CD8-positive, alpha-beta memory T cell (primary cell): ENCODE measurements around the gene CHADL. TPM values are rescaled to one million over a fixed set of nuclear protein-coding genes. Genes with fewer than 3 reads are reported as not detected.

Experiments used
- CTCF ChIA-PET: fragments of 350-600 bp; sonication (Branson Sonifier 250); formaldehyde crosslinking; loops from one replicate; lab custom pipeline; 2021; ENCODE audit warnings: antibody characterized with exemption; lab: Charles Lee
- POLR2A ChIA-PET: fragments of 350-600 bp; sonication (Branson Sonifier 250); formaldehyde crosslinking; loops from one replicate; lab custom pipeline; 2021; ENCODE audit warnings: antibody characterized with exemption; lab: Charles Lee
- DNase-seq, 5 donors: peaks; one replicate each; pipeline versions ENCODE4 v3.0.0 to v3.0.0-alpha.2; 2020 to 2022; ENCODE audit warnings: mixed read lengths in 1 of 5
- H3K27ac ChIP-seq: one replicate; pipeline ENCODE4 v1.7.0; 2013; ENCODE audit warnings: low read depth, mild to moderate bottlenecking, low read length, moderate library complexity
- H3K27me3 ChIP-seq: 2 replicates; pipeline ENCODE4 v1.7.0; 2013; ENCODE audit warnings: low read length, mild to moderate bottlenecking; ENCODE audit not compliant: insufficient read depth, poor library complexity, severe bottlenecking
- H3K36me3 ChIP-seq: 2 replicates; pipeline ENCODE4 v1.7.0; 2013; ENCODE audit warnings: mild to moderate bottlenecking, low read length, moderate library complexity; ENCODE audit not compliant: insufficient read depth
- H3K4me1 ChIP-seq: 2 replicates; pipeline ENCODE4 v1.7.0; 2013; ENCODE audit warnings: mild to moderate bottlenecking, low read length, moderate library complexity; ENCODE audit not compliant: insufficient read depth
- H3K4me3 ChIP-seq: 2 replicates; pipeline ENCODE4 v1.7.0; 2013; ENCODE audit warnings: mild to moderate bottlenecking, low read length
- H3K9me3 ChIP-seq: 2 replicates; pipeline ENCODE4 v1.7.0; 2013; ENCODE audit warnings: mild to moderate bottlenecking, low read length
- H3K27ac Mint-ChIP-seq, 8 donors: one replicate each; pipeline ENCODE4 v1.8.0; 2020 to 2021; ENCODE audit warnings: mixed read lengths in 8 of 8, mild to moderate bottlenecking in 6 of 8, inconsistent platforms in 3 of 8, moderate library complexity in 3 of 8
- H3K27me3 Mint-ChIP-seq, 2 donors: one replicate each; pipeline ENCODE4 v1.8.0; 2020 to 2021; ENCODE audit warnings: mixed read lengths in 2 of 2, mild to moderate bottlenecking in 1 of 2, moderate library complexity in 1 of 2
- H3K36me3 Mint-ChIP-seq, 3 donors: one replicate each; pipeline ENCODE4 v1.8.0; 2020 to 2021; ENCODE audit warnings: mixed read lengths in 3 of 3, inconsistent platforms in 1 of 3, mild to moderate bottlenecking in 1 of 3
- H3K4me1 Mint-ChIP-seq, 3 donors: one replicate each; pipeline ENCODE4 v1.8.0; 2020 to 2021; ENCODE audit warnings: mixed read lengths in 3 of 3, inconsistent platforms in 1 of 3, mild to moderate bottlenecking in 1 of 3
- H3K4me3 Mint-ChIP-seq, 7 donors: one replicate each; pipeline ENCODE4 v1.8.0; 2020 to 2021; ENCODE audit warnings: mixed read lengths in 7 of 7, mild to moderate bottlenecking in 6 of 7, moderate library complexity in 4 of 7, inconsistent platforms in 2 of 7
- H3K9me3 Mint-ChIP-seq, 5 donors: one replicate each; pipeline ENCODE4 v1.8.0; 2020 to 2022; ENCODE audit warnings: mixed read lengths in 5 of 5, mild to moderate bottlenecking in 3 of 5, moderate library complexity in 2 of 5, inconsistent platforms in 1 of 5
- polyA plus RNA-seq: library from polyadenylated mRNA; unstranded; fragments of 300-500 nt; fragmentation: Illumina TruSeq; gene quantifications from one replicate; pipeline ENCODE4 v1.2.3, GENCODE V29; 2021
- total RNA-seq, 2 experiments: library from RNA; stranded (reverse); gene quantifications; one replicate each; pipeline ENCODE4 v1.2.3, GENCODE V29; 2021

The CHADL gene
- total and polyA plus RNA-seq, 3 experiments from 2014 or later, result 0.16 to 0.70 (median 0.20) TPM

GRCh38 chr22:41284465-41284864 is 43.7 kb upstream of the CHADL start:
- peaks cover 16% of the 10 kb centered on the region for H3K4me1 ChIP-seq
- H3K27ac ChIP-seq, result peak overlapping the region; percentile 95
- DNase-seq, result no peak
- ChIA-PET CTCF (no interaction called here), POLR2A (interaction anchor here (0.6 to 2.8 kb wide), 2 partner anchors 18 to 32 kb away, joined by 11 to 30 read pairs; partner anchors contain the start of gene ZC3H7B)
- Mint-ChIP-seq H3K9me3 (no peaks in the 10 kb centered on the region), H3K4me3 (peak overlapping the region; percentile 93 to 100 (median 96)), H3K27ac (peak overlapping the region in 6 of 8 donors; percentile 97 to 99 (median 98)), H3K4me1 (peaks cover 29 to 49% (median 43%) of the 10 kb centered on the region in 3 donors), H3K36me3 (peaks cover 0 to 52% (median 2%) of the 10 kb centered on the region in 3 donors), H3K27me3 (no peaks in the 10 kb centered on the region)
- no peaks in the 10 kb centered on the region for H3K27me3 ChIP-seq
- H3K9me3 ChIP-seq, result no peaks in the 10 kb centered on the region
- peaks cover 25% of the 10 kb centered on the region for H3K36me3 ChIP-seq
- no peak overlapping the region for H3K4me3 ChIP-seq

- Mint-ChIP-seq H3K36me3 (peaks cover 0 to 73% (median 7%) of the 10 kb centered on the region in 3 donors), H3K27ac (peak overlapping the region in 6 of 8 donors; percentile 7 to 82 (median 28))
- CTCF ChIA-PET, result interaction anchor here (1.3 to 1.5 kb wide), 2 partner anchors 20 to 43 kb away, joined by 3 to 5 read pairs; partner anchors contain the start of gene ZC3H7B
These were observed 40.1 kb upstream of the CHADL start for GRCh38 chr22:41280854-41281253.

GRCh38 chr22:41280065-41280464 is 39.3 kb upstream of the CHADL start:
- H3K27ac Mint-ChIP-seq, result no peak overlapping the region

More at GRCh38 chr22:41280854-41281253, 40.1 kb upstream of the CHADL start:
- POLR2A ChIA-PET, result interaction anchor here (1.0 kb wide), 1 partner anchor 21 kb away, joined by 3 read pairs; the partner anchor contains the start of gene ZC3H7B
- Histone ChIP-seq H3K4me1 (peaks cover 10% of the 10 kb centered on the region), H3K9me3 (no peaks in the 10 kb centered on the region), H3K27ac (no peak overlapping the region), H3K36me3 (peaks cover 40% of the 10 kb centered on the region), H3K4me3 (no peak overlapping the region), H3K27me3 (no peaks in the 10 kb centered on the region)
- DNase-seq, result no peak
- Mint-ChIP-seq H3K9me3 (no peaks in the 10 kb centered on the region), H3K4me1 (peaks cover 19 to 38% (median 29%) of the 10 kb centered on the region in 3 donors), H3K27me3 (no peaks in the 10 kb centered on the region), H3K4me3 (no peak overlapping the region)

GRCh38 chr22:41274856-41275255 is 34.1 kb upstream of the CHADL start:
- Histone ChIP-seq H3K9me3 (no peaks in the 10 kb centered on the region), H3K4me1 (no peaks in the 10 kb centered on the region), H3K36me3 (peaks cover 47% of the 10 kb centered on the region), H3K27me3 (no peaks in the 10 kb centered on the region), H3K27ac (no peak overlapping the region), H3K4me3 (no peak overlapping the region)
- DNase-seq, result no peak
- POLR2A ChIA-PET, result no interaction called here
- Mint-ChIP-seq H3K9me3 (no peaks in the 10 kb centered on the region), H3K4me1 (peaks cover 0 to 13% (median 4%) of the 10 kb centered on the region in 3 donors), H3K27me3 (no peaks in the 10 kb centered on the region), H3K27ac (peak overlapping the region in 4 of 8 donors; percentile 17 to 84 (median 56)), H3K36me3 (peaks cover 0 to 78% (median 11%) of the 10 kb centered on the region in 3 donors), H3K4me3 (no peak overlapping the region)
- CTCF ChIA-PET, result no interaction called here

More at GRCh38 chr22:41280065-41280464, 39.3 kb upstream of the CHADL start:
- Mint-ChIP-seq H3K9me3 (no peaks in the 10 kb centered on the region), H3K4me3 (no peak overlapping the region), H3K36me3 (peaks cover 0 to 72% (median 7%) of the 10 kb centered on the region in 3 donors), H3K27me3 (no peaks in the 10 kb centered on the region), H3K4me1 (peaks cover 16 to 36% (median 26%) of the 10 kb centered on the region in 3 donors)
- DNase-seq, result no peak
- Histone ChIP-seq H3K4me3 (no peak overlapping the region), H3K4me1 (peaks cover 8% of the 10 kb centered on the region), H3K9me3 (no peaks in the 10 kb centered on the region), H3K36me3 (peaks cover 40% of the 10 kb centered on the region), H3K27me3 (no peaks in the 10 kb centered on the region), H3K27ac (no peak overlapping the region)
- ChIA-PET POLR2A (no interaction called here), CTCF (no interaction called here)

- H3K9me3 Mint-ChIP-seq, result no peaks in the 10 kb centered on the region
- ChIA-PET POLR2A (interaction anchor here (0.7 kb wide), 1 partner anchor 155 kb away, joined by 5 read pairs; no protein-coding TSS in a partner anchor), CTCF (no interaction called here)
- no peak overlapping the region for H3K4me3 Mint-ChIP-seq
- peaks cover 0 to 76% (median 13%) of the 10 kb centered on the region in 3 donors for H3K36me3 Mint-ChIP-seq
- no peak overlapping the region for H3K27ac ChIP-seq
- no peaks in the 10 kb centered on the region for H3K27me3 ChIP-seq
- H3K27me3 Mint-ChIP-seq, result no peaks in the 10 kb centered on the region
- H3K9me3 ChIP-seq, result no peaks in the 10 kb centered on the region
- H3K36me3 ChIP-seq, result peaks cover 53% of the 10 kb centered on the region
- peak overlapping the region in 1 of 8 donors; percentile 39 for H3K27ac Mint-ChIP-seq
- no peak overlapping the region for H3K4me3 ChIP-seq
- peaks cover 0 to 13% (median 4%) of the 10 kb centered on the region in 3 donors for H3K4me1 Mint-ChIP-seq
- H3K4me1 ChIP-seq, result no peaks in the 10 kb centered on the region
- DNase-seq, result no peak
These were observed 32.4 kb upstream of the CHADL start for GRCh38 chr22:41273128-41273527.

DNA sequence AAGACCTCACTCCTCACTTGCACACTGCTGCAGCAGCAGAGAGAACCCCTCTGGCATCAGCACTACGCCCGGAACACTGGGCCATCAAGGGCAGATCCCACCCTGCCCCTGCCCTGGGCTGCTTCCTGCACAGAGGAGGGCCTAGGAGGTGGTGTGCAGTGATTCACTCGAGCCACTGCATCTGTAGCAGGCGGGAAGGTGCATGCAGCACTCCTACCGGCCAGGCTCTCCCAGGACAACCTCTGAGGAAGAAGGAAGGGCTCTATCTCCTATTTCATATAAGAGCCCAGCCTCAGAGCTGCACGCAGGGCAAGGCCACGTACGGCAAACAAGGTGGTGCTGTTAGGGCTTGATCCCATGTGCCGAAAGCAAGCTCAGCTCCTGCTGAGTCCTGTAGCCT is 31.1 kb upstream of the CHADL start:
- Histone ChIP-seq H3K27ac (no peak overlapping the region), H3K9me3 (no peaks in the 10 kb centered on the region), H3K4me3 (no peak overlapping the region), H3K36me3 (peaks cover 54% of the 10 kb centered on the region), H3K4me1 (no peaks in the 10 kb centered on the region), H3K27me3 (no peaks in the 10 kb centered on the region)
- DNase-seq, result no peak
- H3K27ac Mint-ChIP-seq, result no peak overlapping the region
- ChIA-PET CTCF (no interaction called here), POLR2A (no interaction called here)
- no peaks in the 10 kb centered on the region for H3K27me3 Mint-ChIP-seq
- peaks cover 0 to 10% (median 4%) of the 10 kb centered on the region in 3 donors for H3K4me1 Mint-ChIP-seq
- H3K4me3 Mint-ChIP-seq, result no peak overlapping the region
- H3K9me3 Mint-ChIP-seq, result no peaks in the 10 kb centered on the region
- peaks cover 0 to 79% (median 8%) of the 10 kb centered on the region in 3 donors for H3K36me3 Mint-ChIP-seq

GRCh38 chr22:41267958-41268357 is 27.2 kb upstream of the CHADL start:
- Mint-ChIP-seq H3K9me3 (no peaks in the 10 kb centered on the region), H3K36me3 (peaks cover 0 to 83% (median 8%) of the 10 kb centered on the region in 3 donors), H3K27me3 (no peaks in the 10 kb centered on the region), H3K4me3 (no peak overlapping the region), H3K27ac (peak overlapping the region in 1 of 8 donors; percentile 66), H3K4me1 (peaks cover 0 to 4% (median 0%) of the 10 kb centered on the region in 3 donors)
- Histone ChIP-seq H3K4me3 (no peak overlapping the region), H3K9me3 (no peaks in the 10 kb centered on the region), H3K27me3 (no peaks in the 10 kb centered on the region), H3K36me3 (peaks cover 63% of the 10 kb centered on the region), H3K4me1 (no peaks in the 10 kb centered on the region), H3K27ac (no peak overlapping the region)
- ChIA-PET POLR2A (no interaction called here), CTCF (interaction anchor here (1.0 kb wide), 1 partner anchor 30 kb away, joined by 3 read pairs; no protein-coding TSS in a partner anchor)
- no peak for DNase-seq

DNA sequence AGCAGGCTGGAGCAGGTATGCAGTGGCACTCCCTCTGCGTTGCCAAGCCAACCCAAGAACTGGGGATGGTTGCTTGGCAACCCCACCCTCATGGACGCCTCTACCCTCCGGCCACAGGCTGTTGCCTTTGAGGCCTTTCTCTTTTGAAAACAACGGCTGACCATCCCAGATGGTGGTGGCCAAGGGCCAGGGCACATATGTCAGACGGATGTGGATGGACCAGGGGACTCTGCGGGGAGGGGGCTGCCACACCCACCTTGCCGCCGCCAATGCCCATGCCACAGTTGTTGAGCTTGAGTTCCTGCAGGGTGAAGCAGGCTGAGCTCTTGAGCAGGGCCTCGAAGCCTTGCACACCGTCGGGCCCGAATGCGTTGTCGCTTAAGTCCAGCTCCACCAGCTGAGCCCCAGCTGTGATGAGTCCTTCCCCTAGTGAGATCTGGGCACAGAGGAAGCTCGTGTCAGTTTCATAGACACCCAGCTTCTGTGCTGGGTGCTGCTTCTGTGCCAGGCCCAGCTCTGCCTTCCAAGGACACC is 23.7 kb upstream of the CHADL start:
- no peaks in the 10 kb centered on the region for H3K9me3 Mint-ChIP-seq
- Histone ChIP-seq H3K4me1 (no peaks in the 10 kb centered on the region), H3K4me3 (no peak overlapping the region), H3K9me3 (no peaks in the 10 kb centered on the region), H3K27ac (no peak overlapping the region), H3K36me3 (peaks cover 69% of the 10 kb centered on the region), H3K27me3 (no peaks in the 10 kb centered on the region)
- POLR2A ChIA-PET, result no interaction called here
- H3K27me3 Mint-ChIP-seq, result no peaks in the 10 kb centered on the region
- H3K4me1 Mint-ChIP-seq, result peaks cover 0 to 4% (median 0%) of the 10 kb centered on the region in 3 donors
- peak overlapping the region in 1 of 8 donors; percentile 70 for H3K27ac Mint-ChIP-seq
- peaks cover 0 to 92% (median 6%) of the 10 kb centered on the region in 3 donors for H3K36me3 Mint-ChIP-seq
- CTCF ChIA-PET, result interaction anchor here (1.4 kb wide), 1 partner anchor 27 kb away, joined by 5 read pairs; no protein-coding TSS in a partner anchor
- no peak for DNase-seq
- no peak overlapping the region for H3K4me3 Mint-ChIP-seq
